ENCODE measurements around the gene SLC22A23.

The SLC22A23 gene

GRCh38 chr6:3333263-3333662, 123.6 kb downstream of the SLC22A23 start:
- no peaks in the 10 kb centered on the region for H3K36me3 ChIP-seq (replicated peaks; ENCODE audit: low read depth, low read length)
- H3K4me2 ChIP-seq (ENCODE audit: low read length) = peak overlapping the region; percentile 57

DNA sequence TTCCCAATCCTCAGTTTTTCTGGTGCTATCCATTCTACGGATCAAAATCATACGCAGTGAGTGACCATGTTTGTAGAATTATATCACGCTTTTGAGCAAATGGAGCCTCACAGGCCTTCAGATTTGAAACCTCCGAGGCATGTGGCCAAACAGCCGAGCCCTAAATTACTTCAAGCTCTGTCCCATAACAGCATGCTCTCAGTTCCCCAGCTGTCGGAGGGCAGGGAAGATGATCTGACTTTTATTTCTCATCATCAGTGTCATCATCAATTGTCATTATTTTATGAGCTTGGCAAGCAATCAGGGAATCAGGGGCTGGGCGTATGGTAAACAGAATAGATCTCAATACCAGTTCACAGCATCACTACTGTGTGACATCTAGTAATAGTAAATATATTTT, 124.9 kb downstream of the SLC22A23 start:
- TF ChIP-seq CTCF (IDR thresholded peaks at IDR 0.05; ENCODE audit: low read depth, low read length) (no peak), EZH2phosphoT487 (IDR thresholded peaks at IDR 0.05; ENCODE audit: low read depth) (no peak)
- Histone ChIP-seq H3K9me3 (ENCODE audit: insufficient read depth, low read length) (no peaks in the 10 kb centered on the region), H3K36me3 (replicated peaks; ENCODE audit: low read depth, low read length) (no peaks in the 10 kb centered on the region), H3K4me2 (ENCODE audit: low read length) (peak overlapping the region; percentile 69), H3K4me1 (ENCODE audit: low read length) (peaks cover 40% of the 10 kb centered on the region), H3K27me3 (ENCODE audit: low read depth, low read length) (no peaks in the 10 kb centered on the region), H2AFZ (ENCODE audit: low read depth, low read length) (no peak overlapping the region), H4K20me1 (ENCODE audit: insufficient read depth, low read length) (no peaks in the 10 kb centered on the region), H3K4me3 (ENCODE audit: low read length) (peak overlapping the region; percentile 34), H3K27ac (ENCODE audit: low read length) (peak overlapping the region; percentile 44; the same call in 1 of the 2 replicates), H3K79me2 (ENCODE audit: low read length) (no peaks in the 10 kb centered on the region), H3K9ac (ENCODE audit: low read length) (peak overlapping the region; percentile 10; the same call in 1 of the 2 replicates)

More at GRCh38 chr6:3333263-3333662, 123.6 kb downstream of the SLC22A23 start:
- peak overlapping the region; percentile 26 for H3K4me3 ChIP-seq (ENCODE audit: low read length)
- H2AFZ ChIP-seq (ENCODE audit: low read depth, low read length) = no peak overlapping the region
- H4K20me1 ChIP-seq (ENCODE audit: insufficient read depth, low read length) = no peaks in the 10 kb centered on the region
- H3K27me3 ChIP-seq (ENCODE audit: low read depth, low read length) = no peaks in the 10 kb centered on the region
- peak overlapping the region; percentile 3; the same call in 1 of the 2 replicates for H3K9ac ChIP-seq (ENCODE audit: low read length)
- H3K4me1 ChIP-seq (ENCODE audit: low read length) = peaks cover 53% of the 10 kb centered on the region
- TF ChIP-seq CTCF (IDR thresholded peaks at IDR 0.05; ENCODE audit: low read depth, low read length) (no peak), EZH2phosphoT487 (IDR thresholded peaks at IDR 0.05; ENCODE audit: low read depth) (no peak)
- H3K9me3 ChIP-seq (ENCODE audit: insufficient read depth, low read length) = no peaks in the 10 kb centered on the region
- H3K79me2 ChIP-seq (ENCODE audit: low read length) = no peaks in the 10 kb centered on the region
- H3K27ac ChIP-seq (ENCODE audit: low read length) = peak overlapping the region; percentile 43

DNA sequence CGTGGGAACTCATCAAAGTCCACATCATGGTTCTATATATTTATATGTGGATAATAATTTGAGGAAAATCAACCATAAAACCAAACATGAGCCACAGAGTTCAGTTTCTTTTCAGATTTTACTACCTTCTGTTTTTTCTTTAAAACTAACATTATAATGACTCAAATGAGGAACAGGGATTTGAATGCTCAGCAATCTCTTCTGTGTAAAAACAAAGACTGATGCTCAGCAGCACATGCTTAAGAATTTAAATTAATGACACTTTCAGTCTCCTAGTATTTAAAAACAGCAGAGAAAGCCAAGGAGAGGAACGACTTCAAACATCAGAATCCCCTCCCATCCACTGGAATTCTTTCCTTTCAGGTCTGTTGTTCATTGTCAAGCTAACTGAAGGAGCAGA, 125.4 kb downstream of the SLC22A23 start:
- no peaks in the 10 kb centered on the region for H3K36me3 ChIP-seq (replicated peaks; ENCODE audit: low read depth, low read length)
- H3K9me3 ChIP-seq (ENCODE audit: insufficient read depth, low read length) = no peaks in the 10 kb centered on the region
- H3K4me3 ChIP-seq (ENCODE audit: low read length) = peak overlapping the region; percentile 34
- no peaks in the 10 kb centered on the region for H4K20me1 ChIP-seq (ENCODE audit: insufficient read depth, low read length)
- H2AFZ ChIP-seq (ENCODE audit: low read depth, low read length) = no peak overlapping the region
- peak overlapping the region; percentile 22; the same call in 1 of the 2 replicates for H3K9ac ChIP-seq (ENCODE audit: low read length)
- peaks cover 40% of the 10 kb centered on the region for H3K4me1 ChIP-seq (ENCODE audit: low read length)
- H3K27me3 ChIP-seq (ENCODE audit: low read depth, low read length) = no peaks in the 10 kb centered on the region
- peak overlapping the region; percentile 69 for H3K4me2 ChIP-seq (ENCODE audit: low read length)
- peak overlapping the region; percentile 44; the same call in 1 of the 2 replicates for H3K27ac ChIP-seq (ENCODE audit: low read length)
- TF ChIP-seq CTCF (IDR thresholded peaks at IDR 0.05; ENCODE audit: low read depth, low read length) = no peak
- H3K79me2 ChIP-seq (ENCODE audit: low read length) = no peaks in the 10 kb centered on the region

DNA sequence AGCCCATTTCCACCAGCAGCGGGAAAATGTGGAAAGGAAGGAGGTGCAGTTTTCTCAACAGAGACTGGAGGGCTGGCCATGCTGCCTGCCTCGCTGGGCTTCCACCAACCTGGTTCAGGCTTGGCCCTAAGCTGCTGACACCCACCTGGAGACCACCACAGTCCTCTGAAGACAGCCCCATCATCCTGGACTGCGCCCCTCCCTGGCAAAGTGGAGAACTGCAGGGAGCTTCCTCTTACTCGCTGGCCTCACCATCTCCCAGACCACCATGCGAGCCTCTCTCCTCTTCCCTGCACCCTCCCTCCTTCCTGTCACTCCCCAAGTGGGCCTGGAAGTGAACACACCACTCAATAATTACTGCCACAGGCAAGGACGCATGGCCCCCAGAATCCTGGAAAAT, 126.7 kb downstream of the SLC22A23 start:
- TF ChIP-seq EZH2phosphoT487 (IDR thresholded peaks at IDR 0.05; ENCODE audit: low read depth) (no peak), CTCF (IDR thresholded peaks at IDR 0.05; ENCODE audit: low read depth, low read length) (peak; percentile 19)
- no peak overlapping the region for H3K4me3 ChIP-seq (ENCODE audit: low read length)
- no peak overlapping the region for H3K27ac ChIP-seq (ENCODE audit: low read length)
- no peaks in the 10 kb centered on the region for H3K27me3 ChIP-seq (ENCODE audit: low read depth, low read length)
- H3K79me2 ChIP-seq (ENCODE audit: low read length) = no peaks in the 10 kb centered on the region
- H3K9ac ChIP-seq (ENCODE audit: low read length) = no peak overlapping the region
- no peak overlapping the region for H2AFZ ChIP-seq (ENCODE audit: low read depth, low read length)
- peaks cover 40% of the 10 kb centered on the region for H3K4me1 ChIP-seq (ENCODE audit: low read length)
- H4K20me1 ChIP-seq (ENCODE audit: insufficient read depth, low read length) = no peaks in the 10 kb centered on the region
- no peaks in the 10 kb centered on the region for H3K9me3 ChIP-seq (ENCODE audit: insufficient read depth, low read length)
- H3K4me2 ChIP-seq (ENCODE audit: low read length) = no peak overlapping the region
- no peaks in the 10 kb centered on the region for H3K36me3 ChIP-seq (replicated peaks; ENCODE audit: low read depth, low read length)

All from OCI-LY3 (cell line).